ENCODE results near the gene PAX9.

DNA sequence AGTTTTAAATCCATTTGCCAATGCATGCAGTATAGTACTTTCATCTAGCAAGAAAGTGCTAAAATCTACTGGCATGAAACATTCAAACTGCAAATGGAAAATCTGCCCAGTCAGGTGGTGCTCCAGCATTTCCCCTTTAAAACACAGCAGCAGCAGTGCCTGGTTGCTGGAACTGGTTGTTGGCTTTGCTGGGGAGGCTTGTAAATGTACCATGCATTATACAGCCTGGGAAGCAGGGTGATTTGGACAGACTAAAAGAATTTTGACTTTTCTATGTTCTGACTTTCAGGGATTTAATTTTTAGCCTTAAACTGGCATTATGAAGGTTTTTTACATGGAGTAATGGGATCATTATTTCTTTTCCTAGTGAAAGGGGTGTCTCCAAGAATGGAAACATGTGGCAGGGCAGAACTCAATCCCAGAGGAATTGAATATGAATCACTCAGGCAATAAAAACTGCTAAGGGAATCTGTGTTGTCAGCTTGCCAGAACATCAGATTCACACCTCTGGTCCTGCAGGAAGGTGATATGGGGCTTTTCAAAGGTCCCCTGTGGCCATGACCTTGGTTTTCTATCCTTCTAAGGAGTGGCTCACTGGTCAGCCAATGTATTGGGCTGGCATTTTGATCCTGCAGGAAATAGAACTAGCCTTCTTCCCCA, 9.0 kb upstream of the PAX9 start:
- TF ChIP-seq, protein P1, sequence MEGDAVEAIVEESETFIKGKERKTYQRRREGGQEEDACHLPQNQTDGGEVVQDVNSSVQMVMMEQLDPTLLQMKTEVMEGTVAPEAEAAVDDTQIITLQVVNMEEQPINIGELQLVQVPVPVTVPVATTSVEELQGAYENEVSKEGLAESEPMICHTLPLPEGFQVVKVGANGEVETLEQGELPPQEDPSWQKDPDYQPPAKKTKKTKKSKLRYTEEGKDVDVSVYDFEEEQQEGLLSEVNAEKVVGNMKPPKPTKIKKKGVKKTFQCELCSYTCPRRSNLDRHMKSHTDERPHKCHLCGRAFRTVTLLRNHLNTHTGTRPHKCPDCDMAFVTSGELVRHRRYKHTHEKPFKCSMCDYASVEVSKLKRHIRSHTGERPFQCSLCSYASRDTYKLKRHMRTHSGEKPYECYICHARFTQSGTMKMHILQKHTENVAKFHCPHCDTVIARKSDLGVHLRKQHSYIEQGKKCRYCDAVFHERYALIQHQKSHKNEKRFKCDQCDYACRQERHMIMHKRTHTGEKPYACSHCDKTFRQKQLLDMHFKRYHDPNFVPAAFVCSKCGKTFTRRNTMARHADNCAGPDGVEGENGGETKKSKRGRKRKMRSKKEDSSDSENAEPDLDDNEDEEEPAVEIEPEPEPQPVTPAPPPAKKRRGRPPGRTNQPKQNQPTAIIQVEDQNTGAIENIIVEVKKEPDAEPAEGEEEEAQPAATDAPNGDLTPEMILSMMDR (IDR thresholded peaks at IDR 0.05; ENCODE audit: low read depth, low read length, poor library complexity, severe bottlenecking), result no peak
- TF ChIP-seq EZH2phosphoT487 (IDR thresholded peaks at IDR 0.05; ENCODE audit: borderline replicate concordance, low read length), result no peak

All from DOHH2 (cell line).